GM13976 (cell line): Measurements from ENCODE around the gene EEIG1.
A peak's percentile ranks its signal among the peaks of the same experiment; 100 is the strongest.

Experiments used
- DNase-seq: peaks from one replicate; pipeline ENCODE4 v3.0.0; 2012; ENCODE audit warnings: low spot score
- in situ Hi-C: fragments of 300-500 bp; cut with MboI; formaldehyde crosslinking; loops from one replicate; pipeline ENCODE4 v1.12.0; 2022; ENCODE audit warnings: low sequenced_read_pairs, mixed read lengths, inconsistent platforms; ENCODE audit not compliant: unreplicated experiment
- TF ChIP-seq, protein P1 (sequence below): IDR thresholded peaks from 2 replicates; pipeline ENCODE4 v1.5.1; 2012; ENCODE audit warnings: borderline replicate concordance, mild to moderate bottlenecking; ENCODE audit not compliant: insufficient read depth; ENCODE audit errors: extremely low read depth, missing control alignments, control extremely low read depth

Gene EEIG1

DNA sequence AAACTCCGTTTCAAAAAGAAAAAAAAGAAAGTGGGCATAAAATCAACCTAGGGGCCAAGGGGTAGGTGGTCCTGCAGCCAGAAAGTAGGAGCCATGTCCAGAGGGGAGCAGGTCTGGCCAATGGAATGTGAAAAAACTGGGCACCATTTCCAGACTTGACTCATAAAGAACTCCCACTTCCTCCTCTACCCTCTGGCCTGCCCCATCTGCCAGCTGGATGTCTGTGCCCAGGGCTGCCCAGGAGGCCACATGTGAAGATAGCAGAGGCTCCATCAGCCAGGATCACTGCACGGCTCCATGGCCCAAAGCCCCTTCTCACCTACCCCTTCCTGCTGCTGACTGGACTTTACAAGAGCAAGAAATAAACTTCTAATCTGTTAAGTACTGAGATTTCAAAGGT, 42.1 kb upstream of the EEIG1 start:
- no peak for DNase-seq
- TF ChIP-seq, protein P1, sequence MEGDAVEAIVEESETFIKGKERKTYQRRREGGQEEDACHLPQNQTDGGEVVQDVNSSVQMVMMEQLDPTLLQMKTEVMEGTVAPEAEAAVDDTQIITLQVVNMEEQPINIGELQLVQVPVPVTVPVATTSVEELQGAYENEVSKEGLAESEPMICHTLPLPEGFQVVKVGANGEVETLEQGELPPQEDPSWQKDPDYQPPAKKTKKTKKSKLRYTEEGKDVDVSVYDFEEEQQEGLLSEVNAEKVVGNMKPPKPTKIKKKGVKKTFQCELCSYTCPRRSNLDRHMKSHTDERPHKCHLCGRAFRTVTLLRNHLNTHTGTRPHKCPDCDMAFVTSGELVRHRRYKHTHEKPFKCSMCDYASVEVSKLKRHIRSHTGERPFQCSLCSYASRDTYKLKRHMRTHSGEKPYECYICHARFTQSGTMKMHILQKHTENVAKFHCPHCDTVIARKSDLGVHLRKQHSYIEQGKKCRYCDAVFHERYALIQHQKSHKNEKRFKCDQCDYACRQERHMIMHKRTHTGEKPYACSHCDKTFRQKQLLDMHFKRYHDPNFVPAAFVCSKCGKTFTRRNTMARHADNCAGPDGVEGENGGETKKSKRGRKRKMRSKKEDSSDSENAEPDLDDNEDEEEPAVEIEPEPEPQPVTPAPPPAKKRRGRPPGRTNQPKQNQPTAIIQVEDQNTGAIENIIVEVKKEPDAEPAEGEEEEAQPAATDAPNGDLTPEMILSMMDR = no peak
- in situ Hi-C loops = no loop called here

GRCh38 chr9:128021098-128021497, 40.3 kb upstream of the EEIG1 start:
- no peak for DNase-seq
- in situ Hi-C loops = no loop called here
- TF ChIP-seq, protein P1 = no peak

GRCh38 chr9:128020692-128021091, 39.9 kb upstream of the EEIG1 start:
- in situ Hi-C loops = no loop called here
- DNase-seq = no peak

DNA sequence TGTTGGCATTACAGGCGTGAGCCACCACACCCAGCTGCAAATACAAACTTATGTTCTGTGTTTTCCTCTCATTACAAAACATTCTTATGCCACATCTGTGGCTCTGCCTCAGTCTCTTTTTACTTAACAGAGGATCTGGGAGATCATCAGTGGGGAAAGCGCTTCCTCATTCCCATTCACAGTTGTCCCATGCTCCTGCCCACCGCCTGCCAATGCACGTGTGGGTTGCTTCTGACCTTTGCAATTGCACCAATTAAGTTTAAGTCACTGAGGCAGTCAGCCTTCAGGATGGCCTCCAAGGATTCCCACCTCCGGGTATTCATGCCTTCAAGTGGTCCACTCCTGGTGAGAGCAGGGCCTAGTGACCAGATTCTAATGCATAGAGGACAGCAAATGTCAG, 34.9 kb upstream of the EEIG1 start:
- no peak for DNase-seq
- TF ChIP-seq, protein P1 = no peak
- in situ Hi-C loops = no loop called here

More at GRCh38 chr9:128020692-128021091, 39.9 kb upstream of the EEIG1 start:
- TF ChIP-seq, protein P1 = peak; percentile 11

DNA sequence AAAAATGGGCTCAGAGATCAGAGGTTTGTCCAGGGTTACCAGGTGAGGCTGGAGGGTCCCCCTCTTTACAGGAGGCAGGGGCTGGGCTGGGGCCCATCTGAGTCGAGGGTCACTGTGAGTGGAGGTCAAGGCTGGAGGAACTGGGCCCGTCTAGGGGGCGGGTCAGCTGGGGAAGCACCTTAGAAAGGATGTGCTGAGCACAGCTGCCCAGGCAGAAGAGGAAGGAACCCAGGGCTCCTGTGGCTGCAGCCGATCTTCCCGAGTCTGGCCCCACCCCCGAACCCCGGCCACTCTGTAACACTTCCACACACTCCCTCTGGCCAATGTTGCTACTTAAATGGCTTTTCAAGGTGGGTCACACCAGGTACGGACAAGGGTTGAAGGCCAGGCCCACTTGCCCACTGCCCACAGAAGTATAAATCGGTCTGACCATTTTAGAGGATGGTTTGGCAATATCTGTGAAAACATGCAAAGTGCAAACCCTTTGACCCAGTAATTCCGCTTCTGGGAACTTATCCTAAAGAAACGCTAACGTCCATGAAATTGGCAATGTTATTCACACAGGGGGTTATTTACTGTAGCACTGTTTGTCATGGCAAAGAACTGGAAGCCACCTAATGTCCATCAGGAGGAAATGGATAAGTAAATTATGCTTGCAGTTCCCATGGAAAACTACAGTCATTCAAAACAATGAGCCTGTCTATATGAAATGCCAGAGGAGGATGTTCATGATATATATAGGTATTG, 30.5 kb upstream of the EEIG1 start:
- in situ Hi-C loops = no loop called here
- TF ChIP-seq, protein P1 = no peak
- DNase-seq = no peak

- in situ Hi-C loops = no loop called here
- TF ChIP-seq, protein P1 = no peak
- DNase-seq = no peak
Measured at GRCh38 chr9:128009639-128010038, 28.9 kb upstream of the EEIG1 start.
